B cell (primary cell): Measurements from ENCODE around the gene CDK4. TPM values are rescaled to one million over a fixed set of nuclear protein-coding genes. Genes with fewer than 3 reads are reported as not detected.
A peak's percentile ranks its signal among the peaks of the same experiment; 100 is the strongest.

Experiments
- ATAC-seq: fragments of 200-7000 bp; cut with Tn5 transposase; one replicate; pipeline ENCODE4 v1.10.0; 2021; ENCODE audit warnings: low read depth, mild to moderate bottlenecking, moderate number of reproducible peaks, moderate library complexity
- CTCF ChIA-PET: fragments of 350-600 bp; sonication (Branson Sonifier 250); formaldehyde crosslinking; loops from one replicate; lab custom pipeline; 2021; ENCODE audit warnings: antibody characterized with exemption, inconsistent platforms; lab: Charles Lee
- POLR2A ChIA-PET: fragments of 350-600 bp; sonication (Branson Sonifier 250); formaldehyde crosslinking; loops from one replicate; lab custom pipeline; 2021; ENCODE audit warnings: antibody characterized with exemption; lab: Charles Lee
- DNase-seq: peaks from one replicate; pipeline ENCODE4 v3.0.0; 2013
- H2AFZ ChIP-seq: 2 replicates; pipeline ENCODE4 v1.6.1; 2012; ENCODE audit warnings: mild to moderate bottlenecking, low read depth, low read length; ENCODE audit not compliant: insufficient read depth, poor library complexity, severe bottlenecking
- H3K27ac ChIP-seq, 2 donors: 1 replicate in 1 of 2; 2 replicates in 1 of 2; pipeline ENCODE4 v1.5.1; 2012 to 2013; ENCODE audit warnings: low read length in 2 of 2, mild to moderate bottlenecking in 2 of 2, moderate library complexity in 1 of 2
- H3K27me3 ChIP-seq, 4 experiments: fragments of 200-600 bp in 1 of 4; sonication (generic) in 1 of 4; replicated peaks in 1 of 4; 1 replicate in 2 of 4; 2 replicates in 2 of 4; pipeline versions ENCODE4 v1.6.1 to v1.7.0; 2013 to 2016; ENCODE audit warnings: low read length in 3 of 4, mild to moderate bottlenecking in 2 of 4, mixed read lengths in 1 of 4, moderate library complexity in 1 of 4; ENCODE audit not compliant: insufficient read depth in 4 of 4, control insufficient read depth in 3 of 4; ENCODE audit errors: control extremely low read depth in 1 of 4
- H3K36me3 ChIP-seq, 2 experiments: replicated peaks in 1 of 2; 1 replicate in 1 of 2; 2 replicates in 1 of 2; pipeline versions ENCODE4 v1.6.1 to v1.7.1; 2013; ENCODE audit warnings: low read length in 1 of 2; ENCODE audit not compliant: insufficient read depth in 2 of 2, control insufficient read depth in 1 of 2; ENCODE audit errors: control extremely low read depth in 1 of 2, extremely low read depth in 1 of 2
- H3K4me1 ChIP-seq, 2 donors: fragments of 200-600 bp in 1 of 2; sonication (generic) in 1 of 2; 1 replicate in 1 of 2; 2 replicates in 1 of 2; pipeline versions ENCODE4 v1.5.1 to v1.6.1; 2013 to 2017; ENCODE audit warnings: low read length in 2 of 2; ENCODE audit not compliant: control insufficient read depth in 2 of 2, insufficient read depth in 2 of 2
- H3K4me2 ChIP-seq: replicated peaks from 2 replicates; pipeline ENCODE3; 2012; ENCODE audit warnings: mild to moderate bottlenecking, low read depth, low read length; ENCODE audit not compliant: poor library complexity, severe bottlenecking
- H3K4me3 ChIP-seq, 5 experiments: fragments of 200-600 bp in 1 of 5; sonication (generic) in 1 of 5; 1 replicate in 3 of 5; 2 replicates in 2 of 5; pipeline versions ENCODE4 v1.5.1 to v1.7.0; 2011 to 2016; ENCODE audit warnings: low read length in 4 of 5, mild to moderate bottlenecking in 4 of 5, low read depth in 2 of 5, control low read depth in 1 of 5, moderate library complexity in 1 of 5; ENCODE audit not compliant: insufficient read depth in 1 of 5; ENCODE audit errors: control extremely low read depth in 1 of 5, extremely low read depth in 1 of 5
- H3K79me2 ChIP-seq: fragments of 200-600 bp; sonication (generic); one replicate; pipeline ENCODE4 v1.6.0; 2016; ENCODE audit warnings: low read length; ENCODE audit not compliant: control insufficient read depth, insufficient read depth
- H3K9ac ChIP-seq: fragments of 200-600 bp; sonication (generic); 2 replicates; pipeline ENCODE4 v1.6.1; 2017; ENCODE audit warnings: mild to moderate bottlenecking, low read length, moderate library complexity
- H3K9me3 ChIP-seq, 3 donors: one replicate each; pipeline versions ENCODE4 v1.6.1 to v1.7.1; 2013; ENCODE audit warnings: low read length in 2 of 3; ENCODE audit not compliant: control insufficient read depth in 2 of 3, insufficient read depth in 1 of 3; ENCODE audit errors: control extremely low read depth in 1 of 3
- H4K20me1 ChIP-seq: 2 replicates; pipeline ENCODE4 v1.6.0; 2012; ENCODE audit warnings: mild to moderate bottlenecking, low read length; ENCODE audit not compliant: insufficient read depth, control insufficient read depth, poor library complexity, severe bottlenecking
- H3K27ac Mint-ChIP-seq: one replicate; pipeline ENCODE4 v1.8.0; 2021; ENCODE audit warnings: mixed read lengths
- H3K27me3 Mint-ChIP-seq: one replicate; pipeline ENCODE4 v1.8.0; 2021; ENCODE audit warnings: mixed read lengths
- H3K4me1 Mint-ChIP-seq: one replicate; pipeline ENCODE4 v1.8.0; 2021; ENCODE audit warnings: mixed read lengths
- H3K4me3 Mint-ChIP-seq: one replicate; pipeline ENCODE4 v1.8.0; 2021; ENCODE audit warnings: mixed read lengths
- H3K9me3 Mint-ChIP-seq: one replicate; pipeline ENCODE4 v1.8.0; 2022; ENCODE audit warnings: mixed read lengths; ENCODE audit not compliant: insufficient read depth
- EZH2 ChIP-seq: IDR thresholded peaks from 2 replicates; pipeline ENCODE4 v1.6.1; 2012; ENCODE audit warnings: borderline replicate concordance, low read depth, mild to moderate bottlenecking, moderate library complexity, low read length; ENCODE audit not compliant: insufficient read depth, poor library complexity, severe bottlenecking
- WGBS: methylation state at CpG from one replicate; pipeline ENCODE4 v1.1.5; 2013; ENCODE audit warnings: missing lambda C conversion rate; ENCODE audit not compliant: insufficient coverage; 5-methylcytosine and 5-hydroxymethylcytosine counted together
- intact Hi-C: fragments of 100-400 bp; cut with micrococcal nuclease; formaldehyde crosslinking; loops from one replicate; pipeline ENCODE4 v1.10.0; 2022
- polyA plus RNA-seq: library from polyadenylated mRNA; depleted of rRNA; stranded (reverse); fragments of >200 nt; gene quantifications from 2 replicates; pipeline ENCODE4 v1.2.3, GENCODE V29; 2012
- total RNA-seq, 2 donors: library from RNA; stranded (reverse); fragments of 120-200 nt in 1 of 2; gene quantifications; 1 replicate in 1 of 2; 2 replicates in 1 of 2; pipeline versions ENCODE4 v1.2.3 to v1.2.4, GENCODE V29; 2013 to 2022
- TF ChIP-seq, protein P1 (sequence below): fragments of 200-600 bp; IDR thresholded peaks from one replicate; pipeline ENCODE4 v1.8.0; 2022; ENCODE audit warnings: antibody characterized with exemption, mild to moderate bottlenecking

CDK4 gene
- total and polyA plus RNA-seq, 2 donors (not counting 1 experiment from before 2014, with no cell fraction given) = 34.8 to 44.6 TPM

DNA sequence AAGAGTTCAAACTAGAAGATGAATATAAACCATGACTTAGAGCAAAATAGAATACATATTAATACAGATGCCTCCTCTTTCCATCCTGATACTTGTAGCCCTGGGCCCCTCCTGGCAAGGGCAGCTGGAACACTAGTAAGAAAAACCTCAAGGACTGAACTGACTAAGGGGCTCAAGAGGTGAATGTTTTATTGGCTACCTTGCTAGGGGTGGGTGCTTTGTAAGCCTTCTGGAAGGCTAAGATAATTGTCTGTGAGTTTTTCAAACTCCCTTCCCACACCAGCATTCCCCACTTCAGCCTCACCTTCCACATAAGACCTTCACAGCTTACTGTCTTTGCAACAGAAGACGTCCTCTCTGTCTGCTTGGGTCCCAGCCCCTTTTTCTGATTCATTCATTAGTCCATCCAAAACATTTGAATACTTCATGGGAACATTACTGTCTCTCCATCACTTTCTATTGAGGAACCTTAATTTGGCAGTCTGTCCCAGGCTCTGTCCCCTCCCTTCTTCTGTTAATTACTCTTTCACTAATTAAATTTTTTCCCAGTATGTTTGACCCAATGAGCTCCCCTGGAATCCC lies 1.7 kb upstream of the CDK4 start:
- intact Hi-C loops = loop anchor here (2.0 to 10.0 kb wide), 7 partner anchors 59 to 1637 kb away; partner anchors contain the start of genes DDIT3, GLI1, INHBE and MARS1
- Histone ChIP-seq H3K79me2 (peaks cover 36% of the 10 kb centered on the region), H3K4me1 (peaks cover 40 to 59% of the 10 kb centered on the region in 2 donors), H3K27ac (peak overlapping the region; percentile 74 to 98), H4K20me1 (peaks cover 29% of the 10 kb centered on the region), H3K9me3 (no peaks in the 10 kb centered on the region), H3K27me3 (no peaks in the 10 kb centered on the region), H3K4me2 (peak overlapping the region; percentile 90), H3K9ac (no peak overlapping the region), H2AFZ (no peak overlapping the region), H3K36me3 (peaks cover 1 to 39% of the 10 kb centered on the region in 2 experiments), H3K4me3 (no peak overlapping the region)
- H3K27me3 Mint-ChIP-seq = no peaks in the 10 kb centered on the region
- ChIA-PET POLR2A (interaction anchor here (0.6 kb wide), 1 partner anchor 9 kb away, joined by 3 read pairs; the partner anchor contains the start of gene TSPAN31), CTCF (interaction anchor here (0.6 to 1.5 kb wide), 3 partner anchors 9 to 151 kb away, joined by 3 to 5 read pairs (median 5); partner anchors contain the start of genes EEF1AKMT3 and METTL1)
- ATAC-seq = no peak
- DNase-seq = peak; percentile 34
- TF ChIP-seq, protein P1, sequence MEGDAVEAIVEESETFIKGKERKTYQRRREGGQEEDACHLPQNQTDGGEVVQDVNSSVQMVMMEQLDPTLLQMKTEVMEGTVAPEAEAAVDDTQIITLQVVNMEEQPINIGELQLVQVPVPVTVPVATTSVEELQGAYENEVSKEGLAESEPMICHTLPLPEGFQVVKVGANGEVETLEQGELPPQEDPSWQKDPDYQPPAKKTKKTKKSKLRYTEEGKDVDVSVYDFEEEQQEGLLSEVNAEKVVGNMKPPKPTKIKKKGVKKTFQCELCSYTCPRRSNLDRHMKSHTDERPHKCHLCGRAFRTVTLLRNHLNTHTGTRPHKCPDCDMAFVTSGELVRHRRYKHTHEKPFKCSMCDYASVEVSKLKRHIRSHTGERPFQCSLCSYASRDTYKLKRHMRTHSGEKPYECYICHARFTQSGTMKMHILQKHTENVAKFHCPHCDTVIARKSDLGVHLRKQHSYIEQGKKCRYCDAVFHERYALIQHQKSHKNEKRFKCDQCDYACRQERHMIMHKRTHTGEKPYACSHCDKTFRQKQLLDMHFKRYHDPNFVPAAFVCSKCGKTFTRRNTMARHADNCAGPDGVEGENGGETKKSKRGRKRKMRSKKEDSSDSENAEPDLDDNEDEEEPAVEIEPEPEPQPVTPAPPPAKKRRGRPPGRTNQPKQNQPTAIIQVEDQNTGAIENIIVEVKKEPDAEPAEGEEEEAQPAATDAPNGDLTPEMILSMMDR = no peak
- TF ChIP-seq EZH2 = no peak
- H3K27ac Mint-ChIP-seq = peak overlapping the region; percentile 95
- peak overlapping the region; percentile 96 for H3K4me3 Mint-ChIP-seq
- 86% methylated on average over 1 of the region's 1 CpG for WGBS
- H3K4me1 Mint-ChIP-seq = peaks cover 61% of the 10 kb centered on the region
- no peaks in the 10 kb centered on the region for H3K9me3 Mint-ChIP-seq

DNA sequence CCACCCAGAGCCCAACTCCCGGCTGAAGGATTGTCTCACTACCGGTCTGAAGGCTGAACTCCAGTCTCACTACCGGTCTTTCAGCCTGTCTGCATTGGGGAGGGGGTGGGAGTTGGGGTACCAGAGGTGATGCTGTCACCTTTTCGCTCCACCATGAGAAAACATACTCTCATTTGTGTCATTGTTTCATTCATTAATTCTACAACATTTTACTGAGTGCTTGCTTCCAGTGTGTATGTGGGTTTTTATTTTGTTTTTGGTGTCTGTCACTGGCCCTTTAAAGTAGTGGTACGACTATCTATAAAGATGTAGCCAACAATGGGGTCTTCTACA lies 524 bp upstream of the CDK4 start:
- H2AFZ ChIP-seq = no peak overlapping the region
- POLR2A ChIA-PET = no interaction called here

More for the DNA sequence above, 524 bp upstream of the CDK4 start:
- no peaks in the 10 kb centered on the region for H3K27me3 Mint-ChIP-seq
- Histone ChIP-seq H3K36me3 (peaks cover 1 to 37% of the 10 kb centered on the region in 2 experiments), H3K9ac (peak overlapping the region; percentile 50), H3K27me3 (no peaks in the 10 kb centered on the region), H3K4me1 (peaks cover 40 to 55% of the 10 kb centered on the region in 2 donors), H3K79me2 (peaks cover 24% of the 10 kb centered on the region), H4K20me1 (peaks cover 16% of the 10 kb centered on the region), H3K9me3 (no peaks in the 10 kb centered on the region), H3K27ac (peak overlapping the region; percentile 74 to 98), H3K4me2 (peak overlapping the region; percentile 64), H3K4me3 (peak overlapping the region in 4 of 5 experiments; percentile 7 to 27 (median 12))
- peak overlapping the region; percentile 91 for H3K4me3 Mint-ChIP-seq
- peak overlapping the region; percentile 95 for H3K27ac Mint-ChIP-seq
- ATAC-seq (no peak), DNase-seq (no peak)
- TF ChIP-seq, protein P1 = no peak
- no peak for TF ChIP-seq EZH2
- no peaks in the 10 kb centered on the region for H3K9me3 Mint-ChIP-seq
- H3K4me1 Mint-ChIP-seq = peaks cover 56% of the 10 kb centered on the region
- CTCF ChIA-PET = interaction anchor here (0.9 to 1.2 kb wide), 3 partner anchors 11 to 995 kb away, joined by 3 to 9 read pairs (median 3); no protein-coding TSS in a partner anchor
- intact Hi-C loops = loop anchor here (1.0 to 10.0 kb wide), 10 partner anchors 8 to 1635 kb away; partner anchors contain the start of genes DCTN2, DDIT3, EEF1AKMT3 and GLI1
- WGBS = 6% methylated on average over 3 of the region's 5 CpGs
